ENCODE results near the gene CEP85.

DNA sequence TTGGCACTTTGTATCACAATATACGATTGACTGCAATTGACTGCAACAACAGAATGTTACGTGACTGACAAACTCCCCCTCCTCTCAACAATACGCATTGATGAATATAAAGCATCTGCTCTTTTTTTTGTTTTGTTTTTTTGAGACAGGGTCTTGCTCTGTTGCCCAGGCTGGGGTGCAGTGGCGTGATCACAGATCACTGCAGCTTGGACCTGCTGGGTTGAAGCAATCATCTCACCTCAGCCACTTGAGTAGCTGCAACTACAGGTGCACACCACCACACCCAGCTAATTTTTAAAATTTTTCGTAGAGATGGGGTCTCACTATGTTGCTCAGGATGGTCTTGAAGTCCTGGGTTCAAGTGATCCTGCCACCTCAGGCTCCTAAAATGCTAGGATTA lies 21.3 kb upstream of the CEP85 start:
- TF ChIP-seq RAD21 (IDR thresholded peaks at IDR 0.05) (no peak), NR2F2 (IDR thresholded peaks at IDR 0.05) (no peak), SP1 (IDR thresholded peaks at IDR 0.05) (no peak), RXRA (IDR thresholded peaks at IDR 0.05) (no peak), FOXA2 (IDR thresholded peaks at IDR 0.05) (no peak), TAF1 (conservative IDR thresholded peaks at IDR 0.05) (no peak), EGR1 (IDR thresholded peaks at IDR 0.05; ENCODE audit: low read depth in 2 of 2) (no peak), YY1 (IDR thresholded peaks at IDR 0.05) (no peak), HNF4G (IDR thresholded peaks at IDR 0.05) (no peak)
- TF ChIP-seq, protein P1, sequence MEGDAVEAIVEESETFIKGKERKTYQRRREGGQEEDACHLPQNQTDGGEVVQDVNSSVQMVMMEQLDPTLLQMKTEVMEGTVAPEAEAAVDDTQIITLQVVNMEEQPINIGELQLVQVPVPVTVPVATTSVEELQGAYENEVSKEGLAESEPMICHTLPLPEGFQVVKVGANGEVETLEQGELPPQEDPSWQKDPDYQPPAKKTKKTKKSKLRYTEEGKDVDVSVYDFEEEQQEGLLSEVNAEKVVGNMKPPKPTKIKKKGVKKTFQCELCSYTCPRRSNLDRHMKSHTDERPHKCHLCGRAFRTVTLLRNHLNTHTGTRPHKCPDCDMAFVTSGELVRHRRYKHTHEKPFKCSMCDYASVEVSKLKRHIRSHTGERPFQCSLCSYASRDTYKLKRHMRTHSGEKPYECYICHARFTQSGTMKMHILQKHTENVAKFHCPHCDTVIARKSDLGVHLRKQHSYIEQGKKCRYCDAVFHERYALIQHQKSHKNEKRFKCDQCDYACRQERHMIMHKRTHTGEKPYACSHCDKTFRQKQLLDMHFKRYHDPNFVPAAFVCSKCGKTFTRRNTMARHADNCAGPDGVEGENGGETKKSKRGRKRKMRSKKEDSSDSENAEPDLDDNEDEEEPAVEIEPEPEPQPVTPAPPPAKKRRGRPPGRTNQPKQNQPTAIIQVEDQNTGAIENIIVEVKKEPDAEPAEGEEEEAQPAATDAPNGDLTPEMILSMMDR (IDR thresholded peaks at IDR 0.05; ENCODE audit: low read depth, low read length, missing input control), result no peak
- TF ChIP-seq, protein P2, sequence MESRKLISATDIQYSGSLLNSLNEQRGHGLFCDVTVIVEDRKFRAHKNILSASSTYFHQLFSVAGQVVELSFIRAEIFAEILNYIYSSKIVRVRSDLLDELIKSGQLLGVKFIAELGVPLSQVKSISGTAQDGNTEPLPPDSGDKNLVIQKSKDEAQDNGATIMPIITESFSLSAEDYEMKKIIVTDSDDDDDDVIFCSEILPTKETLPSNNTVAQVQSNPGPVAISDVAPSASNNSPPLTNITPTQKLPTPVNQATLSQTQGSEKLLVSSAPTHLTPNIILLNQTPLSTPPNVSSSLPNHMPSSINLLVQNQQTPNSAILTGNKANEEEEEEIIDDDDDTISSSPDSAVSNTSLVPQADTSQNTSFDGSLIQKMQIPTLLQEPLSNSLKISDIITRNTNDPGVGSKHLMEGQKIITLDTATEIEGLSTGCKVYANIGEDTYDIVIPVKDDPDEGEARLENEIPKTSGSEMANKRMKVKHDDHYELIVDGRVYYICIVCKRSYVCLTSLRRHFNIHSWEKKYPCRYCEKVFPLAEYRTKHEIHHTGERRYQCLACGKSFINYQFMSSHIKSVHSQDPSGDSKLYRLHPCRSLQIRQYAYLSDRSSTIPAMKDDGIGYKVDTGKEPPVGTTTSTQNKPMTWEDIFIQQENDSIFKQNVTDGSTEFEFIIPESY (IDR thresholded peaks at IDR 0.05), result no peak
- TF ChIP-seq, protein P3, sequence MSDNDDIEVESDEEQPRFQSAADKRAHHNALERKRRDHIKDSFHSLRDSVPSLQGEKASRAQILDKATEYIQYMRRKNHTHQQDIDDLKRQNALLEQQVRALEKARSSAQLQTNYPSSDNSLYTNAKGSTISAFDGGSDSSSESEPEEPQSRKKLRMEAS (IDR thresholded peaks at IDR 0.05), result no peak
- TF ChIP-seq, protein P4, sequence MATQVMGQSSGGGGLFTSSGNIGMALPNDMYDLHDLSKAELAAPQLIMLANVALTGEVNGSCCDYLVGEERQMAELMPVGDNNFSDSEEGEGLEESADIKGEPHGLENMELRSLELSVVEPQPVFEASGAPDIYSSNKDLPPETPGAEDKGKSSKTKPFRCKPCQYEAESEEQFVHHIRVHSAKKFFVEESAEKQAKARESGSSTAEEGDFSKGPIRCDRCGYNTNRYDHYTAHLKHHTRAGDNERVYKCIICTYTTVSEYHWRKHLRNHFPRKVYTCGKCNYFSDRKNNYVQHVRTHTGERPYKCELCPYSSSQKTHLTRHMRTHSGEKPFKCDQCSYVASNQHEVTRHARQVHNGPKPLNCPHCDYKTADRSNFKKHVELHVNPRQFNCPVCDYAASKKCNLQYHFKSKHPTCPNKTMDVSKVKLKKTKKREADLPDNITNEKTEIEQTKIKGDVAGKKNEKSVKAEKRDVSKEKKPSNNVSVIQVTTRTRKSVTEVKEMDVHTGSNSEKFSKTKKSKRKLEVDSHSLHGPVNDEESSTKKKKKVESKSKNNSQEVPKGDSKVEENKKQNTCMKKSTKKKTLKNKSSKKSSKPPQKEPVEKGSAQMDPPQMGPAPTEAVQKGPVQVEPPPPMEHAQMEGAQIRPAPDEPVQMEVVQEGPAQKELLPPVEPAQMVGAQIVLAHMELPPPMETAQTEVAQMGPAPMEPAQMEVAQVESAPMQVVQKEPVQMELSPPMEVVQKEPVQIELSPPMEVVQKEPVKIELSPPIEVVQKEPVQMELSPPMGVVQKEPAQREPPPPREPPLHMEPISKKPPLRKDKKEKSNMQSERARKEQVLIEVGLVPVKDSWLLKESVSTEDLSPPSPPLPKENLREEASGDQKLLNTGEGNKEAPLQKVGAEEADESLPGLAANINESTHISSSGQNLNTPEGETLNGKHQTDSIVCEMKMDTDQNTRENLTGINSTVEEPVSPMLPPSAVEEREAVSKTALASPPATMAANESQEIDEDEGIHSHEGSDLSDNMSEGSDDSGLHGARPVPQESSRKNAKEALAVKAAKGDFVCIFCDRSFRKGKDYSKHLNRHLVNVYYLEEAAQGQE (IDR thresholded peaks at IDR 0.05), result no peak
- TF ChIP-seq, protein P5, sequence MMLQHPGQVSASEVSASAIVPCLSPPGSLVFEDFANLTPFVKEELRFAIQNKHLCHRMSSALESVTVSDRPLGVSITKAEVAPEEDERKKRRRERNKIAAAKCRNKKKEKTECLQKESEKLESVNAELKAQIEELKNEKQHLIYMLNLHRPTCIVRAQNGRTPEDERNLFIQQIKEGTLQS (IDR thresholded peaks at IDR 0.05), result no peak
